GM20000 (cell line): ENCODE measurements around the gene HMOX1.
A peak's percentile ranks its signal among the peaks of the same experiment; 100 is the strongest.

ENCODE experiments used
- DNase-seq: peaks from one replicate; pipeline ENCODE4 v3.0.0; 2012; ENCODE audit warnings: low spot score
- TF ChIP-seq, protein P1 (sequence below): IDR thresholded peaks from 2 replicates; pipeline ENCODE4 v1.5.1; 2012; ENCODE audit warnings: mild to moderate bottlenecking, control low read depth; ENCODE audit errors: extremely low read depth, missing control alignments

HMOX1 gene

DNA sequence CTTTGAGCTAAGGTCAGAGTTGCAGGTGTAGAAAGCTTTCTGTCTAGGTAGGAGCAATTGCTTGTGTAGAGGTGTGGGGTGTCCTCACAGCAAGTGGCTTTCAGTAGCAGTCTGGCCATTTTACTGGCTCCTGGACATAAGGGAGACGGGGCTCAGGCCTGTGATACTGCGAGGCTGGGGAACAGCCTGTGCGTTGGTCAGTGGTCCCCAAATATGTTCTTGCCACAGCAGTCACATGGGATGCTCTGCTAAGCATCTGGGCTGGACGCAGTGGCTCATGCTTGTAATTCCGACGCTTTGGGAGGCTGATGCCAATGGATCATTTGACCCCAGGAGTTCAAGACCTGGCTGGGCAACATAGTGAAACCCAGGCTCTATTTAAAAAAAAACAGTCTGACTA lies 21.0 kb downstream of the HMOX1 start:
- DNase-seq: no peak
- TF ChIP-seq, protein P1, sequence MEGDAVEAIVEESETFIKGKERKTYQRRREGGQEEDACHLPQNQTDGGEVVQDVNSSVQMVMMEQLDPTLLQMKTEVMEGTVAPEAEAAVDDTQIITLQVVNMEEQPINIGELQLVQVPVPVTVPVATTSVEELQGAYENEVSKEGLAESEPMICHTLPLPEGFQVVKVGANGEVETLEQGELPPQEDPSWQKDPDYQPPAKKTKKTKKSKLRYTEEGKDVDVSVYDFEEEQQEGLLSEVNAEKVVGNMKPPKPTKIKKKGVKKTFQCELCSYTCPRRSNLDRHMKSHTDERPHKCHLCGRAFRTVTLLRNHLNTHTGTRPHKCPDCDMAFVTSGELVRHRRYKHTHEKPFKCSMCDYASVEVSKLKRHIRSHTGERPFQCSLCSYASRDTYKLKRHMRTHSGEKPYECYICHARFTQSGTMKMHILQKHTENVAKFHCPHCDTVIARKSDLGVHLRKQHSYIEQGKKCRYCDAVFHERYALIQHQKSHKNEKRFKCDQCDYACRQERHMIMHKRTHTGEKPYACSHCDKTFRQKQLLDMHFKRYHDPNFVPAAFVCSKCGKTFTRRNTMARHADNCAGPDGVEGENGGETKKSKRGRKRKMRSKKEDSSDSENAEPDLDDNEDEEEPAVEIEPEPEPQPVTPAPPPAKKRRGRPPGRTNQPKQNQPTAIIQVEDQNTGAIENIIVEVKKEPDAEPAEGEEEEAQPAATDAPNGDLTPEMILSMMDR: no peak

- TF ChIP-seq, protein P1: no peak
- DNase-seq: no peak
These were observed 22.5 kb downstream of the HMOX1 start for GRCh38 chr22:35403356-35403755.

DNA sequence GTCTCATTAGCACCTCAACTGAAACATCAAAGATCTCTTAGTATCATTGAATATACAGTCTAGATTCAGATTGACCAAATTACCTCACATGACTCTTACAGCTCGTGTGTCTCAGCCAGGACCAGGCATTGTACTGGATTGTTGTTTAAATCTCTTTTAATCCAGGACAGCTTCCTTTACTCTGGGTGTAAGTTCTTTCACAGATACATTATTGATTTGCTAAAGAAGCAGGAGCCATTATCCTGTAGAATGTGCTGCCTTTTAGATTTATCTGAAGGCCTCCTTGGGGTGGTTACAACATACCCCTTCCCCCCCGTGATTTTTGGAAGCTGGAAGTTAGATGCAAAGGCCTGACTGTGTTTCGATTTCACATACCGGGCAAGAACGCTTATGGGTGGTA lies 23.3 kb downstream of the HMOX1 start:
- DNase-seq: no peak
- TF ChIP-seq, protein P1: no peak

DNA sequence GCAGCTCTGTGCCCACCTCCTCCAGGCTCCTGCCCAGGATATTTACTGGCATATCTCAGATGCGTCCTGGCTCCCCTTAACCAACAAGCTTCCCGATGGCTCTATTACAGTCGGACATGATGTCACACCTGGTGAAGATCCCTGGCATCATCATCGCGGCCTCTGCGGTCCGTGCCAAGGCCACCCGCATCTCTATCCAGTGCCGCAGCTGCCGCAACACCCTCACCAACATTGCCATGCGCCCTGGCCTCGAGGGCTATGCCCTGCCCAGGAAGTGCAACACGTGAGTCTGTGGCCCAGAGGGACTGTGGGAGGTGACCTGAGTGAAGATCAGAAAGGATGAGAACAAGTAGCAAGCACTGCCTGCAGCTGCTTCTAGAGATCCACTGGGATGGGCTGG lies 25.5 kb downstream of the HMOX1 start:
- DNase-seq: no peak
- TF ChIP-seq, protein P1: no peak

DNA sequence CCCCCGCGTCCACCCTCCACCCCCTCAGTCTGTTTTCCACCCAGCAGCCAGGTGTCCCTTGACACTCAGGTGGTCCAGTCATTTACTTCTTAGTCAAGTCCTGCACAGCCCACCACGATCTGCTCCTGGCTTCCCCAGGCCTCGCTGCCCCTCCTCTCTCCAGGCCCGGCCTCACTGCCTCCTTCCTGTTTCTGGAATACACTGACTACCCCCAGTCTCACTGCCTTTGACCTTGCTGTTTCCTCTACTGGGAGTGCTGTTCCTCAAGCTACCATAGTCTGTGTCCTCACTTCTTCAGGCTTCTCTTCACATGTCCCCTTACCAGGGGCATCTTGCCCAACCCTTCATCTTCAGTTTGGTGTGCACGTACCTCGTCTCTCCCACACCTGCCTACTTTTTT lies 26.5 kb downstream of the HMOX1 start:
- TF ChIP-seq, protein P1: no peak
- no peak for DNase-seq

DNA sequence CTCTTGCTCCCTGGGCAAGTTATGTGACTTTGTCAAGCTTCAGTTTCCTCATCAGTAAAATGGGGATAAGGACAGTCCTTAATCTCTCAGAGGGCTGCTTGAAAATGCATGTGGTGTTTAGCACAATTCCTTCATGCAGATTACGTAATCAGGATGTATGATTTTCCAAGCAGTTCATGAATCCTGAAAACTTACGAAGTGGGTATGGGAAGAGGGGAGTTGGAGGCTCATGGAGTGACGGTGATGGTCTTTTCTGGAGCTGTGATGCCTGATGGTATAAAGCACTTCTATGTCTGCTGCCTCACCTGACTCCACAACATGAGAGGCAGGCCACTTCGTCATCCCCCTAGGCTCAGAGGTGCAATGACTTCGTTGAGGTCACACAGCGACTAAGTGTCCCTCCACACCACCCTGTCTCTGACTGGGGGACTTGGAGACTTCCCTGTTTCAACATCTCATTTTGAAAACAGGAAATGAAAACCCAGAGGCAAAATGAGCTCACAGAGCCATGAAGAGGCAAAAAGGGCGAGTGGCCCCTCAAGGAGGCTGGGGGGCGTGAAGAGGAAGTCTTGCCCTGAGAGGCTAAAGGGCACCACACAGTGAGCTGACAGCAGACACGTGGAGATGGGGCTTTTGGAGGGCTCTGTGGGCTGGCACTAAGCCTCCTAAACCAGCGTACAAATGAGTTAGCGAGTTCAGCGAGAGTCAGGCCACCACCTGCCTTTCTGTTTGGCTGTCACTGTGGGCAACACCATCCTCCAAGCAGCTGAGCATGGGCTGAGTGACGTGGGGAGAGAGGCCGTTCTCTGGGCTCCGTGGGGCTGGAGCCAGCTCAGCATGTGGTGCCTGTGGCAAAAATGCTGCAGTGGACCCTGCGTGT lies 29.1 kb downstream of the HMOX1 start:
- TF ChIP-seq, protein P1: no peak
- peak; percentile 83 for DNase-seq

- DNase-seq: no peak
- TF ChIP-seq, protein P1: no peak
These were observed 29.8 kb downstream of the HMOX1 start for GRCh38 chr22:35410663-35411034.
